Measurements from ENCODE around the gene EMX2.
"Not testable (repeated sequence)": the region's sequence is repeated elsewhere in the genome, so short reads cannot be mapped to it uniquely, and the experiment has no call there.

EMX2 gene

DNA sequence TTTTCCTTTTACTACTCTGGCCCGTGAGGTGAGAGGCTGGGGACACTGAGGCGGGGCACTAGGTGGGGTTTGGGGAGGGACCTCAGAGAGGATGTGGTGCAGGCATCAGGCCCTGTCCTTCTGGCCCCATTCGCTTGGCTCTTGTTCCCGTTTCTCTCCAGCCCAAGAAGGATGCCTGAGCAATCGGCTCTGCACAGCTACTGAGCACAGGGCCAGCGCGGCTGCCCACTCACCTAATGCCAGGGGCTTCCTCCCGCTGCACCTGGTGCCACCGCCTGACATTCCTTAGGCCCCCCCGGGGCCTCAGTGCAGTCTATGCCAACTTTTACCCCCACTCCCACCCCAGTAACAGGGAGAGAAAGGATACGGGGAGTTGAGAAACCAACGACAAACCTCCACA, 12.5 kb downstream of the EMX2 start:
- in situ Hi-C loops (cut with HindIII; ENCODE audit: low sequenced_read_pairs): no loop called here

- in situ Hi-C loops (cut with HindIII; ENCODE audit: low sequenced_read_pairs): no loop called here
Observed at GRCh38 chr10:117555863-117556262, 13.3 kb downstream of the EMX2 start.

GRCh38 chr10:117556356-117556755, 13.8 kb downstream of the EMX2 start:
- in situ Hi-C loops (cut with HindIII; ENCODE audit: low sequenced_read_pairs): no loop called here

DNA sequence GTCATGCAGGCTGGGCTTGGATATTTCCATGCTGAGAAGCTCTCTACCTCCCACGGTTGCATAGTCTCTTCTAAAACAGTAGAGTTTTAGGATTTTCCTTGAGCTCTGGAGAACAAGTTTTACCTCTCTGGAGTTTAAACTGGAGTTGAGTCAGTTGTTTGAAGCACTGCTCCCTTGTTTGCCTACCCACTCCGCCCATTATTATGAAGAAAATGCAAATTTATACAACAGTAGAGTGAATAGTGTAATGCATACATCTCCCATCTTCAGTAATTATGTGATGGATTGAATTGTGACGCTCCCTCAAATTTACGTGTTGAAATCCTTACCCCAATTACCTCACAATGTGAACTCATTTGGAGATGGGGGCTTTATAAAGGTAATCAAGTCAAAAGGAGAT, 17.2 kb downstream of the EMX2 start:
- in situ Hi-C loops (cut with HindIII; ENCODE audit: low sequenced_read_pairs): no loop called here

DNA sequence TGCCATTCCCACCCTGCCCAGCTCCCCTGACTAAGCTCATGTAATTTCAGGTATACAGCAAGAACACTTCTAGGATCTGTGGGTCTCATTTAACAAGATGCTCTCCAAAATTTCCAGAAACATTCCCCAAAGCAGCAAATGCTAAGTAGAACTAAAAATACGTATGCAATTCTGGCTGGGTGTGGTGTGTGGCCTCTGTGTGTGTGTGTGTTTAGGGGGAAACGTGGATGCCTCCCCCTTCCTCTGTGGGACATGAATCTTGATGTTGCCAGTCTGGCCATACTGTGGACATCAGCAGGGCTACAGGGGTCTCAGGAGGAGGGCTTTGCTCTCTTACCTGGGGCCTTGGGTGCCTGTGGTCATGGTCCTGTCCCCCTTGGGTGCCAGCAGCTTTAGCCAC, 18.4 kb downstream of the EMX2 start:
- in situ Hi-C loops (cut with HindIII; ENCODE audit: low sequenced_read_pairs): no loop called here

DNA sequence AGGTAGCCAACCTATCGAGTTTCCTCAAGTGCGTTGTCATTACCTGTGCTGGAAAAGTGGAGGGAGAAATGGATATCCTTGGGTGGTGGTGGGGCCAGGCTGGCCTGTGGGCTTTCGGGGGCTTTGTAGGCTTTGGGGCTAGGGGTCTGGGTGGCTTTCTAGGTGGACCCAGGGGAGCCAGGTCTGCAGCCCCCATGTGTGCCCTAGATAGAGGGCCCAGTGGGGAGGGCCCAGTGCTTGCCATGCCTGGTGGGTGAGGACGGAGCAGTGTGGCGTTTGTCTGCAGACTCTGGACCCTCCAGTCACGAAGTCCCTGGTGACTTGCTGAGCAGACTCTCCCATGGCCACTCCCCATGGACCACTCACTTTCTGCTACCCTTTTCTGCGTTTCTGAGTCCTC, 19.7 kb downstream of the EMX2 start:
- in situ Hi-C loops (cut with HindIII; ENCODE audit: low sequenced_read_pairs): no loop called here

GRCh38 chr10:117562896-117563737, 20.6 kb downstream of the EMX2 start:
- in situ Hi-C loops (cut with HindIII; ENCODE audit: low sequenced_read_pairs): no loop called here

- in situ Hi-C loops (cut with HindIII; ENCODE audit: low sequenced_read_pairs): no loop called here
Observed at GRCh38 chr10:117563780-117564179, 21.2 kb downstream of the EMX2 start.

- in situ Hi-C loops (cut with HindIII; ENCODE audit: low sequenced_read_pairs): no loop called here
Observed at GRCh38 chr10:117565068-117565467, 22.5 kb downstream of the EMX2 start.

DNA sequence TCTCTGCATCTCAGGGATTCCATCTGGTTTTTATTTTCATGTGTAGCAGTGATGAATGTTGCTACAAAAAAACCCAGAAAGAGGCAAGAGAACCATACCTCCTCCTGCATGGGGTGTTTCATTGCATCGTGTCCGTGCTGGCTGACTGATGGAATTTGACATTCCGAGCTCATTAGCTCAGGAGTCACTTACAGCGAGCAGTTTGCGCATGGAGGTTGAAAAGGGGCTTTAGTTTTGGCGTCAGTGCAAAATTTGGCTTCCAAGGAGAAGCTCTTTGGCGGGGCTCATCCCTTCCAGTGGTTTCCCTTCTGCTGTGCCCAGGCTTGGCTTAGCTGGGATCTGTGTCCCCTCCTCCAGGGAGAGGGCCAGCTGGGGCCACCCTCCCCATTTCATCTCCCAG, 25.8 kb downstream of the EMX2 start:
- in situ Hi-C loops (cut with HindIII; ENCODE audit: low sequenced_read_pairs): no loop called here

DNA sequence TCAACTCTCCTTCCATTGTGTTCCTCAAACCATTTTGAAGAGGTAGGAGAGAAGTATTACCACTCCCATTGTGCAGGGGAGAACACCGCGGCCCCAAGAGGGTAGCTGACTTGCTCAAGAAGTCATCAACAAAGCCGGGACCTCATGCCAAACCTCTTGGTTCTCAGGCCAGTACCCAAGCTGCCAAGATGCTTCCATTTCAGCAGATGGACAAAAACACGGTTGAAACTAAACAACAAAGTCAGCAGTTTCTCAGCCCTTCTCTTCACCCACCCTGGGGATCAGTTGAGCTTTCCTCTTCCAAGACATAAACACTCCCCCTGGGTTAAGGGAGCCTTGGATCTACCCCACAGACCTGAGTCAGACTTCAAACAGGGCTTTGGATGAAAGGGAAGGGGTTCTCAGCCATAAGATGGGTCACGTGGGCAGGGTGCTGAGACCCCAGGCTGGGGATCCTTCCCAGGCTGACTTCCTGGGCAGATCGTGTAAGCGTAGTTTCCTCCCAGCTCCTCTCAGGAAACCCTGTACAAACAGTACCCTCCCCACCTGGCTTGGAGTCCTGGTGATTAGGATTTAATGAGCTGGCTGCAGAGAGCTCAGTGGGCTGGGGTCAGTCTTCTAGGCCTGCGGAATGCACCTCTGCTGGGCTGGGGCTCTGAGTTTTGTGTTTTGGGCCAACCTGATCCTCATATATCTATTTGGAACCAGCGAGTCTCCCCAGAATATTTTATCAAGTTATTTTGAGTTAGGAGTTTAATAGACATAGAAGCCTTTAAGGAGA, 27.3 kb downstream of the EMX2 start:
- in situ Hi-C loops (cut with HindIII; ENCODE audit: low sequenced_read_pairs): loop anchor here (5.0 kb wide), 2 partner anchors 38 to 93 kb away; no protein-coding TSS in a partner anchor

DNA sequence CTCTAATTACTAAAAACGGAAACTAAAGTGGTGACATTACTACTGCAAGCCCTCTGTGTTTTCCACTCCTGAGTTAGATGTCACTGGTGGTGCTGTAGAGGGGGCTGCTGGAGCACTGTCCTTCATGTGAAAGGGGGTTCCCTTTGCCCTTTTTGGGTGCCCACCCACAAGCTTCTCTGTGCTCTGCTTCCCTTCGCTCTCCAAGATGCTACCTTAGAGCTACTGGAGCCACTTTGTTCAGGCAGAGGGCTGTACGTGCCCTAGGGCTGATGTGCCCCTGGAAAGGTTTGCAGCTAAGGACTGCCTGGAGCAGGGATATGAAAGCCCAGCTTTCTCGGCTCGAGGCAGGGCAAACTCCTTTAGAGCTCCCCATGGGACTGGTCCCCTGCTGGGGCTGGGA, 28.3 kb downstream of the EMX2 start:
- in situ Hi-C loops (cut with HindIII; ENCODE audit: low sequenced_read_pairs): loop anchor here (5.0 kb wide), 2 partner anchors 36 to 91 kb away; no protein-coding TSS in a partner anchor

DNA sequence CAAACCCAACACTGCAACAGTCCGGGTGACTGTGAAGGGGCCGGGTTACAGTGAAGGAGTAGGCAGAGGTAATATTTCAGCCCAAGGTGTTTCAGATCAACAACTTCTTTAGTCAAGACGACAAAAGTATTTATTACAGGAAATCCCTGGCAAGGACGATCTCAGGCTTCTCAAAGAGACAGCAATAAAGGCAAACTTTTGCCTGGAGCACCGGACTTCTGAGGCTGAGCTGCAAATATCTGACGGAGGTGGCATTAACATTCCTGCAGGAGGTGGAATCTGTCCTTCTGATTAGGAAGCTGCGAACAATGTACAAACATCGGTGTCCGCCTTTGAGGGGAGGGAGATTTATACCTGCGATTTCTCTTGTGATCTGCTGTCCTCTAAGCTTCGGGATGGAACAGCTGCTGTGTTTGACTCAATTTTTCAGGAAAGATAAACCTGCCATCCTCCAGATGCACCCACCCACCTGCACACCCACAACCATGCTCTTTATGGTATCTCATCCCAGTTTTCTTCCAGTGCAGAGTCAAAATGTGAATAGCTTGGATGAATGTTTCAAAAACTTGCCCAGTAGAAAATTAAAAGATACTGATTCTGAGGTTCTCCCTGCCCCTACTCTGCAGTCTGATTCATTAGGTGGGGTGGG, 32.1 kb downstream of the EMX2 start:
- in situ Hi-C loops (cut with HindIII; ENCODE audit: low sequenced_read_pairs): loop anchor here (5.0 kb wide), 2 partner anchors 33 to 88 kb away; no protein-coding TSS in a partner anchor

DNA sequence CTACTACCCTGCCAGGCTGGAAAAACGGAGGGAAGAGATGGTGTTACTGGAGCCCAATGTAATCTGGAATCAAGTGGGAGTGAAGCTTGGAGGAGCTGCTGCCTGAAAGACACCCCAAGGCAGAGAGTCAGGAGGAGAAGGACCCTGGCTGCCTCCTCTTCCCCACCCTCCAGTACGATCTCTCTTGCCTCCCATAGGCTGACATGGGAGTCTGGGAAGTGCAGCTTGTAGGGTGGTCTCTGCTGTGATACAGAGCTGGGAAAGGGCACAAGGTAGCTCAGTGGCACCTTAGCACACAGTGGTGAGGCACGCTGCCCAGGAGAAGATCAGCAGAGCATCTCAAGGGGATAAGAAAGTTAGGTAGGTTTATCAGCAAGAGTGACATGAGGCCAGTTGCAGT, 35.9 kb downstream of the EMX2 start:
- in situ Hi-C loops (cut with HindIII; ENCODE audit: low sequenced_read_pairs): no loop called here

DNA sequence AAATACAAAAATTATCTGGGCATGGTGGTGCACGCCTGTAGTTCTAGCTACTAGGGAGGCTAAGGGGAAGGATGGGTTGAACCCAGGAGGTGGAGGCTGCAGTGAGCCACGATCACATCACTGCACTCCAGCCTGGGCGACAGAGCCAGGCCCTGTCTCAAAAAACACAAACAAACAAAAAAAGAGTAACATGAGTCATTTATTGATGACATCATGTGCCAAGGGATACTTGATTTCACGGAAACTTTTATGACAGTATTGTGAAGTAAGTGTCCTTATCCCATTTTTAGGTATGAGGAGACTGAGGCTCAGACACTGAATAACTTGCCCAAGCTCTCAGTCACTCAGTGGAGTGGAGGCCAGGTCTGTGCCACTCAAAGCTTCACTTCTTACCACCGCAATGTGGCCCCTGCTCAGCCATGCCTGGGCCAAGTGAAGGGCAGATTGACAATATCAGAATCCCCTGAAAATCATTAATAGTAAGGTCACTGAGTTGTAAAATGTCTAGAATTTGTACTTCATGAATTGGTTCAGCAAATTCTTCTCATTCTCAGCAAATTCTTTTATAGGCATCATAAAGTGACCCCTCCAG, 36.5 kb downstream of the EMX2 start:
- in situ Hi-C loops (cut with HindIII; ENCODE audit: low sequenced_read_pairs): no loop called here

GRCh38 chr10:117581961-117582360, 39.4 kb downstream of the EMX2 start:
- in situ Hi-C loops (cut with HindIII; ENCODE audit: low sequenced_read_pairs): no loop called here

DNA sequence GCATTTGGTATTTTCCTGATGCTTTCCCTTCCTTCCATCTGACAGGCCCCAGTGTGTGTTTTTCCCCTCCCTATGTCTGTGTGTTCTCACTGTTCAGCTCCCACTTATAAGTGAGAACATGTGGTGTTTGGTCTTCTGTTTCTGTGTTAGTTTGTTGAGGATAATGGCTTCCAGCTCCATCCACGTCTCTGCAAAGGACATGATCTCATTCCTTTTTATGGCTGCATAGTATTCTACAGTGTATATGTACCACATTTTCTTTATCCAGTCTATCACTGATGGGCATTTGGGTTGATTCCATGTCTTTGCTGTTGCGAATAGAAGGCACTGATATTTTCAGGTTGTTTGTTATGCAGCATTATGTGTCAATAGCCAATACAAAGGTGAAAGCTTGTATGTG, 42.3 kb downstream of the EMX2 start:
- in situ Hi-C loops (cut with HindIII; ENCODE audit: low sequenced_read_pairs): not testable (repeated sequence)

DNA sequence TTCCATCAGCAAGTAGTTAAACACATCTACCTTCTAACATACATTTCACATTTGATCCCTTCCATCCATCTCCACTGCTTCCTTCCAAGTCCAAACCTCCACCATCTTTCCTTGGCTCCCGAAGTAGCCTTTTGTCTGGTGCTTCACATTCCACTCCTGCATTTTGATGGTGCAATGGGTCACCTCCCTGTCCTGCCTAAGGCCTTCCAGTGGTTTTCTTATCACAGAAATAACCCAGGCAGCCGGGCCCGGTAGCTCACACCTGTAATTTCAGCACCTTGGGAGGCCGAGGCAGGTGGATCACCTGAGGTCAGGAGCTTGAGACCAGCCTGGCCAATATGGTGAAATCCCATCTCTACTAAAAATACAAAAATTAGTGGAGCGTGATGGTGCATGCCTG, 44.5 kb downstream of the EMX2 start:
- in situ Hi-C loops (cut with HindIII; ENCODE audit: low sequenced_read_pairs): no loop called here

DNA sequence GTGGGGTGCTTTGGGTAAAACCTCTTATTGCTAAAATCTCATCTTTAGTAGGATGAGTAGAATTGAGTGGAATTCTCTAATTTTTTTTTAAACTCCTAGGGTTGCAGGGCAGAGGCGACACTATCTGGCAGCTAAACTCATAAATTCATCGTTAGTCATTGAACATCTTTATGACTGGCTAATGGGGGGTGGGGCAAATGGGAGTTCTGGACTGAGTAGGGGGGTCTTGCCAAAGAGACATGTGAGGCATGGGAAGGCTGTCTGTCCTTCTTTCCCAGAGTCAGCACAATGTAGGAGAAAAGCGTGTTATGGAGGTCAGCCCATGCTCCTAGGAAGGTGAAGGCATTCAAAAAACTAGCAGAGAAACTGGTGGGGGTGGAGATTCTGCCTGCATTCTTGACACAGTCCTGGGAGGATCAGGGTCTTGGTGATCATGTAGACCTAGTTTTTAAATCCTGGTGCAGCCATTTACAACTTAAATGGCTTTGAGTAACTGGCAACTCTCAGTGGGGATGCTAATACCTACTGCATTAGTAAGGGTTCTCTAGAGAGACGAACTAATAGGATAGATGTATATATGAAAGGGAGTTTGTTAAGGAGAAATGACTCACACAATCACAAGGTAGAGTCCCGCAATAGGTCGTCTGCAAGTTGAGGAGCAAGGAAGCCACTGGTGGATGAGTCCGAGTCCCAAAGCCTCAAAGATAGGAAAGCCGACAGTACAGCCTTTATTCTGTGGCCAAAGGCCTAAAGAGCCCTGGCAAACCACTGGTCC, 47.7 kb downstream of the EMX2 start:
- in situ Hi-C loops (cut with HindIII; ENCODE audit: low sequenced_read_pairs): no loop called here

- in situ Hi-C loops (cut with HindIII; ENCODE audit: low sequenced_read_pairs): no loop called here
Observed at GRCh38 chr10:117591043-117591442, 48.5 kb downstream of the EMX2 start.
